Prostate gland (tissue), 2 donors: ENCODE results near the gene FOXP1. TPM values are rescaled to one million over a fixed set of nuclear protein-coding genes. Genes with fewer than 3 reads are reported as not detected.

Source experiments
- DNase-seq: peaks from one replicate; pipeline ENCODE4 v3.0.0-alpha.2; 2019; ENCODE audit warnings: low spot score
- H3K27ac ChIP-seq, 2 donors: fragments of 200-600 bp; sonication (generic); 2 replicates each; pipeline ENCODE4 v1.5.1; 2017 to 2019
- H3K27me3 ChIP-seq: fragments of 200-600 bp; sonication (generic); replicated peaks from 2 replicates; pipeline ENCODE4 v1.5.1; 2019; ENCODE audit not compliant: insufficient read depth
- H3K36me3 ChIP-seq, 2 donors: fragments of 200-600 bp; sonication (generic); 1 replicate in 1 of 2; 2 replicates in 1 of 2; pipeline versions ENCODE4 v1.5.1 to v1.8.1; 2017 to 2019
- H3K4me1 ChIP-seq: fragments of 200-600 bp; sonication (generic); replicated peaks from 2 replicates; pipeline ENCODE4 v1.5.1; 2019
- H3K4me3 ChIP-seq, 2 donors: fragments of 200-600 bp; sonication (generic); 2 replicates each; pipeline ENCODE4 v1.5.1; 2017 to 2019
- H3K9me3 ChIP-seq: fragments of 200-600 bp; sonication (generic); 2 replicates; pipeline ENCODE4 v1.5.1; 2017
- CTCF ChIP-seq, 4 experiments: fragments of 200-600 bp in 2 of 4; fragments of 450-650 bp in 2 of 4; sonication (generic) in 2 of 4; IDR thresholded peaks; 1 replicate in 3 of 4; 2 replicates in 1 of 4; pipeline ENCODE4 v1.5.1; 2016 to 2019; ENCODE audit warnings: antibody characterized with exemption in 4 of 4, mild to moderate bottlenecking in 2 of 4, moderate library complexity in 2 of 4
- POLR2A ChIP-seq: fragments of 450-650 bp; IDR thresholded peaks from one replicate; pipeline ENCODE4 v1.6.1; 2016; ENCODE audit warnings: antibody characterized with exemption, mild to moderate bottlenecking
- POLR2AphosphoS5 ChIP-seq: sonication (generic); formaldehyde crosslinking; IDR thresholded peaks from one replicate; pipeline ENCODE4 v1.6.1; 2017; ENCODE audit warnings: antibody characterized with exemption
- WGBS: methylation state at CpG from one replicate; pipeline ENCODE4 v1.1.5; 2018; 5-methylcytosine and 5-hydroxymethylcytosine counted together
- intact Hi-C: fragments of 100-400 bp; cut with DNase I; formaldehyde crosslinking; loops from one replicate; pipeline ENCODE4 v1.14.2; 2022
- total RNA-seq, 2 donors: library from RNA; depleted of rRNA; stranded (reverse); fragments of >200 nt; gene quantifications; one replicate each; pipeline ENCODE4 v1.1.0, GENCODE V29; 2016

The FOXP1 gene
- total RNA-seq, 2 donors from 2014 or later: 133 to 156 TPM

GRCh38 chr3:71121429-71122167, 461.9 kb downstream of the FOXP1 start:
- WGBS: 54% methylated on average over 3 of the region's 3 CpGs
- no peak for TF ChIP-seq POLR2A
- TF ChIP-seq POLR2AphosphoS5: no peak
- no peak for TF ChIP-seq CTCF (IDR thresholded peaks at IDR 0.05)
- Histone ChIP-seq H3K9me3 (no peaks in the 10 kb centered on the region), H3K4me1 (no peaks in the 10 kb centered on the region), H3K36me3 (no peaks in the 10 kb centered on the region), H3K27ac (no peak overlapping the region), H3K27me3 (no peaks in the 10 kb centered on the region), H3K4me3 (no peak overlapping the region)
- intact Hi-C loops: no loop called here
- DNase-seq: no peak

- H3K9me3 ChIP-seq: no peaks in the 10 kb centered on the region
- no peak overlapping the region for H3K27ac ChIP-seq
- no peak overlapping the region for H3K4me3 ChIP-seq
- intact Hi-C loops: no loop called here
- TF ChIP-seq CTCF (IDR thresholded peaks at IDR 0.05) (no peak), POLR2A (no peak), POLR2AphosphoS5 (peak; percentile 9)
- DNase-seq: no peak
- no peaks in the 10 kb centered on the region for H3K36me3 ChIP-seq
- no peaks in the 10 kb centered on the region for H3K4me1 ChIP-seq
- H3K27me3 ChIP-seq: no peaks in the 10 kb centered on the region
These were observed 463.5 kb downstream of the FOXP1 start for GRCh38 chr3:71120012-71120411.

- Histone ChIP-seq H3K4me3 (no peak overlapping the region), H3K9me3 (no peaks in the 10 kb centered on the region), H3K27ac (no peak overlapping the region), H3K4me1 (no peaks in the 10 kb centered on the region), H3K36me3 (no peaks in the 10 kb centered on the region), H3K27me3 (no peaks in the 10 kb centered on the region)
- 69% methylated on average over 2 of the region's 2 CpGs for WGBS
- intact Hi-C loops: no loop called here
- TF ChIP-seq POLR2A (no peak), POLR2AphosphoS5 (no peak)
- no peak for DNase-seq
These were observed 464.4 kb downstream of the FOXP1 start for GRCh38 chr3:71119171-71119570.

- TF ChIP-seq CTCF (IDR thresholded peaks at IDR 0.05): no peak
- TF ChIP-seq POLR2A: no peak
- TF ChIP-seq POLR2AphosphoS5: no peak
- intact Hi-C loops: no loop called here
- no peak for DNase-seq
- Histone ChIP-seq H3K27me3 (no peaks in the 10 kb centered on the region), H3K9me3 (no peaks in the 10 kb centered on the region), H3K4me1 (no peaks in the 10 kb centered on the region), H3K27ac (no peak overlapping the region), H3K4me3 (no peak overlapping the region), H3K36me3 (no peaks in the 10 kb centered on the region)
- 94% methylated on average over 4 of the region's 4 CpGs for WGBS
These were observed 465.1 kb downstream of the FOXP1 start for GRCh38 chr3:71118436-71118835.

GRCh38 chr3:71117572-71118247, 465.8 kb downstream of the FOXP1 start:
- no peaks in the 10 kb centered on the region for H3K4me1 ChIP-seq
- H3K27me3 ChIP-seq: no peaks in the 10 kb centered on the region
- intact Hi-C loops: no loop called here
- no peaks in the 10 kb centered on the region for H3K9me3 ChIP-seq
- WGBS: 49% methylated on average over 7 of the region's 7 CpGs
- H3K27ac ChIP-seq: no peak overlapping the region
- H3K4me3 ChIP-seq: no peak overlapping the region
- no peak for TF ChIP-seq CTCF (IDR thresholded peaks at IDR 0.05)
- DNase-seq: no peak
- H3K36me3 ChIP-seq: no peaks in the 10 kb centered on the region
